ENCODE data around the gene NSG1. TPM values are rescaled to one million over a fixed set of nuclear protein-coding genes. Genes with fewer than 3 reads are reported as not detected.

The NSG1 gene
- total and polyA plus RNA-seq, 9 of the 15 experiments (the other 6 are each of a cell fraction or from before 2014, with no cell fraction given): not detected

- H3K36me3 ChIP-seq (ENCODE audit: control insufficient read depth, insufficient read depth, low read length): no peaks in the 10 kb centered on the region
- in situ Hi-C loops (cut with MboI) (no loop called here), intact Hi-C loops (cut with micrococcal nuclease) (no loop called here)
- H3K4me1 ChIP-seq (replicated peaks in 1 of 2; ENCODE audit: control insufficient read depth in 2 of 2, insufficient read depth in 2 of 2, low read length in 2 of 2): peaks cover 0 to 7% of the 10 kb centered on the region in 2 experiments; a peak in 2 of 5 replicates
- WGBS (ENCODE audit: insufficient coverage, low coverage, missing lambda C conversion rate): 1% methylated on average over 15 of the region's 15 CpGs
- H3K27me3 ChIP-seq (ENCODE audit: control insufficient read depth in 2 of 2, insufficient read depth in 2 of 2, low read length in 2 of 2): peaks cover 56 to 93% of the 10 kb centered on the region in 2 experiments
- no peak overlapping the region for H3K27ac ChIP-seq (ENCODE audit: extremely low read depth, low read depth, low read length)
- H3K4me2 ChIP-seq (ENCODE audit: insufficient read depth, low read length): no peak overlapping the region
- no peaks in the 10 kb centered on the region for H3K9me1 ChIP-seq (ENCODE audit: control insufficient read depth, insufficient read depth, low read length)
- no peak overlapping the region for H2AFZ ChIP-seq (ENCODE audit: low read depth, low read length)
- DNase-seq (ENCODE audit: extremely low read depth in 1 of 4, low spot score in 3 of 4) (no peak), FAIRE-seq (no peak), ATAC-seq (peak; percentile 23; the same call in 1 of the 3 replicates)
- ChIA-PET CTCF (ENCODE audit: low intra/inter-chr PET ratio) (no interaction called here), POLR2A (interaction anchor here (0.6 to 0.7 kb wide), 2 partner anchors 10 to 1567 kb away, joined by 3 read pairs; no protein-coding TSS in a partner anchor)
- H3K9ac ChIP-seq (ENCODE audit: insufficient read depth in 1 of 2, low read depth in 2 of 2, low read length in 2 of 2): no peak overlapping the region
- H3K9me3 ChIP-seq (replicated peaks; ENCODE audit: control insufficient read depth, insufficient read depth, low read depth, low read length): no peaks in the 10 kb centered on the region
- no peaks in the 10 kb centered on the region for H3K79me2 ChIP-seq (ENCODE audit: control insufficient read depth, insufficient read depth, low read length)
- TF ChIP-seq AFF1 (IDR thresholded peaks at IDR 0.05; ENCODE audit: low read depth in 1 of 2, partially characterized antibody in 2 of 2): no peak
- no peak for TF ChIP-seq ZNF134 (CRISPR knock-in tag; conservative IDR thresholded peaks at IDR 0.05)
- TF ChIP-seq CREB1 (IDR thresholded peaks at IDR 0.05): no peak
- TF ChIP-seq CREB1 (CRISPR knock-in tag; IDR thresholded peaks at IDR 0.05): no peak
- no peak for TF ChIP-seq SMARCE1 (IDR thresholded peaks at IDR 0.05)
- H3K4me3 ChIP-seq: no peak overlapping the region
- BruUV-seq (replicated peaks): no TSS peak
- H4K20me1 ChIP-seq (replicated peaks; ENCODE audit: control insufficient read depth, insufficient read depth, low read length): peaks cover 11% of the 10 kb centered on the region; the same call in 1 of the 2 replicates
Measured at GRCh38 chr4:4405358-4405962, 18.6 kb downstream of the NSG1 start.
